ENCODE results near the gene RNF44. TPM values are rescaled to one million over a fixed set of nuclear protein-coding genes. Genes with fewer than 3 reads are reported as not detected.

Gene RNF44
- total and polyA plus RNA-seq, 4 donors, result 15.3 to 40.5 (median 25.5) TPM

DNA sequence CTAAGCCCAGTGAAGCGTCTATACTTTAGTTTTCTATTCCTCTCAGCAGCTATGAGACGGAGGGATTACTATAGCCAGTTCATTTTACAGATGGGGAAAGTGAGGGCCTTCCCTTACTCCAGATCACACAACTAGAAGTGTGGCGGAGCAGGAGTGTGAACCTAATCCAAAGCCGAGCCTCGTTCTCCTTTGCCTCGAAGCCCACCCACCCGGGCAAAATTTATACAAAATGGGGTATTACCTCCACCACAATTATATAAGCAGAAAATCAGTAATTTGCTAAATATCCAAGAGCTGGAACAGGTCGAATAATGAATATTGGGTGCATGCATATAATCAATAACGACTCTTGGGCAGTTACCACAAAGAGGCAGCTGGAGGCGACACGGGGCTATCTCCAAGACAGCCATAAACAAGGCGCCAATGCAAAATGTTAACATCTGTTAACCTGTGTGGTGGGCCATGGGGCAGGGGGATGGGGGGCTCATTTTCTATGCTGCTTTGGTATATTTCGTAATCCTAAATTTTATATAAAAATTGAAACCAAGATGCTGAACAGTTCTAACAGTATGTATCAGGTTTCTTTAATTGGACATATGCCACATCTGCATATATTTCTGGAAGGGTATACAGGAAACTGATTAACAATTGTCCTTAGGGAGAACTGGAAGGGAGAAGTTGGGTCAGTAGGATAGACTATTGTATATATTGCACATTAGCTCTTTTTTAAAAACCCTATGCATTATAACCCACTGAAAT, 1.2 kb upstream of the RNF44 start:
- peak overlapping the region in 1 of 2 donors; percentile 45 for H3K9ac ChIP-seq (ENCODE audit: insufficient read depth in 1 of 2, low read length in 2 of 2)
- H3K27ac ChIP-seq (ENCODE audit: low read depth in 1 of 2, low read length in 1 of 2), result peak overlapping the region; percentile 57 to 64
- H3K36me3 ChIP-seq (ENCODE audit: control insufficient read depth in 4 of 4, insufficient read depth in 4 of 4, low read length in 4 of 4), result no peaks in the 10 kb centered on the region
- WGBS, 2 donors, result 30 to 37% methylated on average over 13 of the region's 13 CpGs
- TF ChIP-seq, protein P1, sequence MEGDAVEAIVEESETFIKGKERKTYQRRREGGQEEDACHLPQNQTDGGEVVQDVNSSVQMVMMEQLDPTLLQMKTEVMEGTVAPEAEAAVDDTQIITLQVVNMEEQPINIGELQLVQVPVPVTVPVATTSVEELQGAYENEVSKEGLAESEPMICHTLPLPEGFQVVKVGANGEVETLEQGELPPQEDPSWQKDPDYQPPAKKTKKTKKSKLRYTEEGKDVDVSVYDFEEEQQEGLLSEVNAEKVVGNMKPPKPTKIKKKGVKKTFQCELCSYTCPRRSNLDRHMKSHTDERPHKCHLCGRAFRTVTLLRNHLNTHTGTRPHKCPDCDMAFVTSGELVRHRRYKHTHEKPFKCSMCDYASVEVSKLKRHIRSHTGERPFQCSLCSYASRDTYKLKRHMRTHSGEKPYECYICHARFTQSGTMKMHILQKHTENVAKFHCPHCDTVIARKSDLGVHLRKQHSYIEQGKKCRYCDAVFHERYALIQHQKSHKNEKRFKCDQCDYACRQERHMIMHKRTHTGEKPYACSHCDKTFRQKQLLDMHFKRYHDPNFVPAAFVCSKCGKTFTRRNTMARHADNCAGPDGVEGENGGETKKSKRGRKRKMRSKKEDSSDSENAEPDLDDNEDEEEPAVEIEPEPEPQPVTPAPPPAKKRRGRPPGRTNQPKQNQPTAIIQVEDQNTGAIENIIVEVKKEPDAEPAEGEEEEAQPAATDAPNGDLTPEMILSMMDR (IDR thresholded peaks at IDR 0.05; ENCODE audit: control extremely low read depth, extremely low read depth), result no peak
- no peaks in the 10 kb centered on the region for H3K27me3 ChIP-seq (ENCODE audit: control insufficient read depth in 3 of 3, insufficient read depth in 3 of 3, low read length in 2 of 3)
- no peaks in the 10 kb centered on the region for H3K9me3 ChIP-seq (ENCODE audit: control insufficient read depth in 4 of 4, insufficient read depth in 3 of 4, low read length in 3 of 4)
- ATAC-seq (ENCODE audit: insufficient read depth, low FRiP score), result no peak
- DNase-seq, result peak; percentile 14 to 49 (median 47)
- peaks cover 17 to 49% (median 29%) of the 10 kb centered on the region in 5 donors for H3K4me1 ChIP-seq (ENCODE audit: control insufficient read depth in 5 of 5, insufficient read depth in 5 of 5, low read length in 5 of 5)
- H3K4me3 ChIP-seq, result no peak overlapping the region

DNA sequence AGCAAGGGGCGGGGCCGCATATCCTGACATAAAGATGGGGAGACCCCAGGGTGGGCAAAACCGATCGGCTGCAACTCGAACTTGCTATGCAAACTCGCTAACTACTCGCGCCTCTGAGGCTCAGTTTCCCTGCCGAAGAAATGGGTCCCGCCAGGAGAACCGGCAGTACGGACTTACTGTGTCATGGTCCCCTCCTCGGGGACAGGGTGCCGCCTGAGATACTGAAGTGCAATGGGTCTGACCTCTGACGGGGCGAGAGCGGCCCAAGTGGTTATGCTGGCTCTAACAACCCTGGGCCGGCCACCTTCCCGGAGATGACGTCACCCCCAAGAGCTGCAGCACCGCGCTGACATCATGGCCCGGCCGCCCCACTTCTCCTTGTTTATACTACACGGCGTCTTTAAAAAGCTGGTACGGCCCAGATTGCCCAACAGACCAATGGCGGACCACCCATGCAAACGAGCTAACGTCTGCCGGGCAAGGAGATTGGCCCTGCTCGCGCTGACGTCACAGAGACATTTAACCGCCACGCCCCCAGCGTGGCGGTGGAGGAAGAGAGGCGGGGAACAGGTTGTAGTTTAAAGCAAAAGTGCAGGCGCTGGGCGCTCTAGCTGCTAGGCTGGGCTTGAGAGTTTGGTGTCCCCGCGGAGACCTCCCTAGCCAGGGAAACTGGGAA, 490 bp upstream of the RNF44 start:
- ATAC-seq (ENCODE audit: insufficient read depth, low FRiP score), result peak; percentile 78
- H3K27ac ChIP-seq (ENCODE audit: low read depth in 1 of 2, low read length in 1 of 2), result peak overlapping the region; percentile 97 to 98
- 0 to 1% methylated on average over 43 of the region's 43 CpGs for WGBS, 2 donors
- no peaks in the 10 kb centered on the region for H3K27me3 ChIP-seq (ENCODE audit: control insufficient read depth in 3 of 3, insufficient read depth in 3 of 3, low read length in 2 of 3)
- TF ChIP-seq, protein P1 (IDR thresholded peaks at IDR 0.05; ENCODE audit: control extremely low read depth, extremely low read depth), result no peak
- no peaks in the 10 kb centered on the region for H3K36me3 ChIP-seq (ENCODE audit: control insufficient read depth in 4 of 4, insufficient read depth in 4 of 4, low read length in 4 of 4)
- peaks cover 20 to 55% (median 35%) of the 10 kb centered on the region in 5 donors for H3K4me1 ChIP-seq (ENCODE audit: control insufficient read depth in 5 of 5, insufficient read depth in 5 of 5, low read length in 5 of 5)
- peak overlapping the region; percentile 68 for H3K4me3 ChIP-seq
- DNase-seq, result peak; percentile 99 to 100 (median 99)
- H3K9me3 ChIP-seq (ENCODE audit: control insufficient read depth in 4 of 4, insufficient read depth in 3 of 4, low read length in 3 of 4), result no peaks in the 10 kb centered on the region
- peak overlapping the region; percentile 80 to 92 for H3K9ac ChIP-seq (ENCODE audit: insufficient read depth in 1 of 2, low read length in 2 of 2)

GRCh38 chr5:176536132-176536901, 885 bp downstream of the RNF44 start:
- H3K9me3 ChIP-seq (ENCODE audit: control insufficient read depth in 4 of 4, insufficient read depth in 3 of 4, low read length in 3 of 4), result no peaks in the 10 kb centered on the region
- WGBS, 2 donors, result 1% methylated on average over 37 to 43 of the region's 43 CpGs
- H3K9ac ChIP-seq (ENCODE audit: insufficient read depth in 1 of 2, low read length in 2 of 2), result peak overlapping the region; percentile 63 to 76
- H3K4me1 ChIP-seq (ENCODE audit: control insufficient read depth in 5 of 5, insufficient read depth in 5 of 5, low read length in 5 of 5), result peaks cover 20 to 52% (median 26%) of the 10 kb centered on the region in 5 donors
- H3K27me3 ChIP-seq (ENCODE audit: control insufficient read depth in 3 of 3, insufficient read depth in 3 of 3, low read length in 2 of 3), result no peaks in the 10 kb centered on the region
- TF ChIP-seq, protein P1 (IDR thresholded peaks at IDR 0.05; ENCODE audit: control extremely low read depth, extremely low read depth), result no peak
- peaks cover 0 to 9% (median 0%) of the 10 kb centered on the region in 4 donors for H3K36me3 ChIP-seq (ENCODE audit: control insufficient read depth in 4 of 4, insufficient read depth in 4 of 4, low read length in 4 of 4)
- peak; percentile 35 for ATAC-seq (ENCODE audit: insufficient read depth, low FRiP score)
- peak; percentile 88 to 93 (median 90) for DNase-seq
- peak overlapping the region; percentile 68 for H3K4me3 ChIP-seq
- peak overlapping the region; percentile 87 to 98 for H3K27ac ChIP-seq (ENCODE audit: low read depth in 1 of 2, low read length in 1 of 2)

All from lung (tissue), 12 donors.